ENCODE results near the gene MOCS3.
A peak's percentile ranks its signal among the peaks of the same experiment; 100 is the strongest.

Gene MOCS3

GRCh38 chr20:50987493-50988210 is 29.0 kb downstream of the MOCS3 start:
- DNase-seq: peak; percentile 80

- no peak for DNase-seq
Observed at GRCh38 chr20:50991076-50991475, 32.5 kb downstream of the MOCS3 start.

- no peak for DNase-seq
Observed at GRCh38 chr20:50992336-50992732, 33.7 kb downstream of the MOCS3 start.

- DNase-seq: peak; percentile 66
Observed at GRCh38 chr20:50992733-50993457, 34.3 kb downstream of the MOCS3 start.

GRCh38 chr20:50993876-50994275 is 35.3 kb downstream of the MOCS3 start:
- DNase-seq: no peak

- no peak for DNase-seq
Observed at GRCh38 chr20:50995506-50995905, 36.9 kb downstream of the MOCS3 start.

- DNase-seq: peak; percentile 60
Observed at GRCh38 chr20:50996901-50997865, 38.6 kb downstream of the MOCS3 start.

- DNase-seq: no peak
Observed at GRCh38 chr20:50999355-50999754, 40.7 kb downstream of the MOCS3 start.

GRCh38 chr20:51001430-51002265 is 43.0 kb downstream of the MOCS3 start:
- no peak for DNase-seq

GRCh38 chr20:51002633-51003032 is 44.0 kb downstream of the MOCS3 start:
- no peak for DNase-seq

- DNase-seq: no peak
Observed at GRCh38 chr20:51003753-51004152, 45.1 kb downstream of the MOCS3 start.

- no peak for DNase-seq
Observed at GRCh38 chr20:51004305-51004727, 45.7 kb downstream of the MOCS3 start.

- DNase-seq: no peak
Observed at GRCh38 chr20:51004781-51005180, 46.2 kb downstream of the MOCS3 start.

- DNase-seq: no peak
Observed at GRCh38 chr20:51005214-51005613, 46.6 kb downstream of the MOCS3 start.

GRCh38 chr20:51008718-51009117 is 50.1 kb downstream of the MOCS3 start:
- DNase-seq: no peak

- no peak for DNase-seq
Observed at GRCh38 chr20:51009303-51010042, 50.9 kb downstream of the MOCS3 start.

- no peak for DNase-seq
Observed at GRCh38 chr20:51010043-51010365, 51.4 kb downstream of the MOCS3 start.

GRCh38 chr20:51010932-51011331 is 52.3 kb downstream of the MOCS3 start:
- DNase-seq: no peak

- no peak for DNase-seq
Observed at GRCh38 chr20:51011479-51011878, 52.9 kb downstream of the MOCS3 start.

GRCh38 chr20:51012357-51012756 is 53.7 kb downstream of the MOCS3 start:
- no peak for DNase-seq

Measured in NCI-H1694 (cell line).